Measurements from ENCODE around the gene ACVR1. TPM values are rescaled to one million over a fixed set of nuclear protein-coding genes. Genes with fewer than 3 reads are reported as not detected.

Gene ACVR1
- total and polyA plus RNA-seq, 2 of the 13 experiments (the other 11 are each of a cell fraction or from before 2014, with no cell fraction given) = 2.3 to 5.4 TPM

DNA sequence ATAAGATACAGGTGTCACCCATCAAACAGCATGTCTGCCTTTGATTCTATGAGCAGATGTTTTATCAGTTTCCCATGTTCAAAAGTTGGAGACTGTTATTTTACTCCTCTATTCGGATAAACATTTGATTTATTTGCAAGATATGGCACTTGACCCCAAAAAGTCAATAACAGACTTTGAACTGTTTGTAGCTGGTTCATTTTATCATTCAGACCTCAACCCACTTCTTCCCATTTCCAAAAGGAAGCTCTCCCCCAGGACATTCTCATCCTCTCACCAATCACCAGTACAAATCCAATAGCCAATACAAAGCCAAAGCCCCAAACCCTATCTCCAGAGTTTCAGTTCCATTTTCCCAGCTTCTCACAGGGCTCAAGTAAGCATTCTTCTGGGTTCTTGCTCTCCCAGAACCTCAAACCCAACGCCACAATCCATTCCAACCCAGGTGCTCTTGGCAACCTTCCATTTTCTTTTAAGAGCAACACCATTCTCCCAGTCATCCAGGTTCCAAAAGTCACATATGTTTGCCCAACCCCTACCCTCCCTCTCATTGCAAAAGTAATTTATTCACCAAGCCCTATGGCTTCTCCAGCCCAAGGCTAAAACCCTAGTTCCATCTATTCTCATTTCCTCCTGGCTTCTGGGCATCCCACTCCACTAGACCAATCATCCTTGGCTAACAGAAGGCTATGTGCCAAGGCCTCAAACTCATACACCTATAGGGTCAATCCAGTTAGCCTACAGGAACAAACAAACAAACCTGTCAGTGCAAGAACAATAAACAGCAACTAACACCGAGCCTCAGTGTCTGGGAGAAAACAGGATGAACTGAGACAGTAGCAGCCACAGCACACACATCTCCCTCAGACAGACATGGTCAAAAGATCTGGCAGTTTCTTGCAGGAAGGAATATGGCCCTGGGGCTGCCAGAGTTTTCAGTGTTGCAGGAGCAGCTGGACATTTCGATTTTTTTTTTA is 9.2 kb downstream of the ACVR1 start (continued):
- TF ChIP-seq, protein P1, sequence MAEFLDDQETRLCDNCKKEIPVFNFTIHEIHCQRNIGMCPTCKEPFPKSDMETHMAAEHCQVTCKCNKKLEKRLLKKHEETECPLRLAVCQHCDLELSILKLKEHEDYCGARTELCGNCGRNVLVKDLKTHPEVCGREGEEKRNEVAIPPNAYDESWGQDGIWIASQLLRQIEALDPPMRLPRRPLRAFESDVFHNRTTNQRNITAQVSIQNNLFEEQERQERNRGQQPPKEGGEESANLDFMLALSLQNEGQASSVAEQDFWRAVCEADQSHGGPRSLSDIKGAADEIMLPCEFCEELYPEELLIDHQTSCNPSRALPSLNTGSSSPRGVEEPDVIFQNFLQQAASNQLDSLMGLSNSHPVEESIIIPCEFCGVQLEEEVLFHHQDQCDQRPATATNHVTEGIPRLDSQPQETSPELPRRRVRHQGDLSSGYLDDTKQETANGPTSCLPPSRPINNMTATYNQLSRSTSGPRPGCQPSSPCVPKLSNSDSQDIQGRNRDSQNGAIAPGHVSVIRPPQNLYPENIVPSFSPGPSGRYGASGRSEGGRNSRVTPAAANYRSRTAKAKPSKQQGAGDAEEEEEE (CRISPR knock-in tag; IDR thresholded peaks at IDR 0.05; ENCODE audit: borderline replicate concordance) = no peak
- TF ChIP-seq TBP (CRISPR knock-in tag; IDR thresholded peaks at IDR 0.05) (no peak), ZC3H4 (CRISPR knock-in tag; IDR thresholded peaks at IDR 0.05; ENCODE audit: borderline replicate concordance) (no peak), EEA1 (CRISPR knock-in tag; IDR thresholded peaks at IDR 0.05; ENCODE audit: borderline replicate concordance) (no peak), HNF4G (IDR thresholded peaks at IDR 0.05; ENCODE audit: borderline replicate concordance, low read depth, low read length) (peak; percentile 2; the same call in 1 of the 2 replicates), HNF4G (CRISPR knock-in tag; IDR thresholded peaks at IDR 0.05; ENCODE audit: borderline replicate concordance, low read depth) (no peak), SP1 (IDR thresholded peaks at IDR 0.05) (no peak), SP1 (CRISPR knock-in tag; IDR thresholded peaks at IDR 0.05) (no peak), ZNF670 (CRISPR knock-in tag; IDR thresholded peaks at IDR 0.05; ENCODE audit: borderline replicate concordance) (no peak), ZNF121 (CRISPR knock-in tag; IDR thresholded peaks at IDR 0.05) (no peak), ZSCAN25 (CRISPR knock-in tag; IDR thresholded peaks at IDR 0.05) (no peak), ZNF772 (CRISPR knock-in tag; IDR thresholded peaks at IDR 0.05) (no peak), EHMT2 (IDR thresholded peaks at IDR 0.05; ENCODE audit: borderline replicate concordance, low read depth, low read length) (peak; percentile 52; the same call in 1 of the 2 replicates), ZNF138 (CRISPR knock-in tag; IDR thresholded peaks at IDR 0.05; ENCODE audit: low read depth) (no peak), NCOR1 (IDR thresholded peaks at IDR 0.05; ENCODE audit: borderline replicate concordance, low read length) (no peak), HHEX (CRISPR knock-in tag; IDR thresholded peaks at IDR 0.05) (no peak), ZKSCAN1 (IDR thresholded peaks at IDR 0.05; ENCODE audit: low read length) (no peak), SP2 (CRISPR knock-in tag; IDR thresholded peaks at IDR 0.05) (0 out of 2 replicates have a peak, but pooled peaks have one; percentile 29), GLI4 (CRISPR knock-in tag; IDR thresholded peaks at IDR 0.05; ENCODE audit: borderline replicate concordance) (no peak), DNMT3B (CRISPR knock-in tag; conservative IDR thresholded peaks at IDR 0.05) (no peak)
- TF ChIP-seq, protein P2, sequence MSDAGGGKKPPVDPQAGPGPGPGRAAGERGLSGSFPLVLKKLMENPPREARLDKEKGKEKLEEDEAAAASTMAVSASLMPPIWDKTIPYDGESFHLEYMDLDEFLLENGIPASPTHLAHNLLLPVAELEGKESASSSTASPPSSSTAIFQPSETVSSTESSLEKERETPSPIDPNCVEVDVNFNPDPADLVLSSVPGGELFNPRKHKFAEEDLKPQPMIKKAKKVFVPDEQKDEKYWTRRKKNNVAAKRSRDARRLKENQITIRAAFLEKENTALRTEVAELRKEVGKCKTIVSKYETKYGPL (CRISPR knock-in tag; IDR thresholded peaks at IDR 0.05) = no peak
- TF ChIP-seq, protein P3, sequence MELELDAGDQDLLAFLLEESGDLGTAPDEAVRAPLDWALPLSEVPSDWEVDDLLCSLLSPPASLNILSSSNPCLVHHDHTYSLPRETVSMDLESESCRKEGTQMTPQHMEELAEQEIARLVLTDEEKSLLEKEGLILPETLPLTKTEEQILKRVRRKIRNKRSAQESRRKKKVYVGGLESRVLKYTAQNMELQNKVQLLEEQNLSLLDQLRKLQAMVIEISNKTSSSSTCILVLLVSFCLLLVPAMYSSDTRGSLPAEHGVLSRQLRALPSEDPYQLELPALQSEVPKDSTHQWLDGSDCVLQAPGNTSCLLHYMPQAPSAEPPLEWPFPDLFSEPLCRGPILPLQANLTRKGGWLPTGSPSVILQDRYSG (CRISPR knock-in tag; IDR thresholded peaks at IDR 0.05) = no peak
- TF ChIP-seq, protein P4, sequence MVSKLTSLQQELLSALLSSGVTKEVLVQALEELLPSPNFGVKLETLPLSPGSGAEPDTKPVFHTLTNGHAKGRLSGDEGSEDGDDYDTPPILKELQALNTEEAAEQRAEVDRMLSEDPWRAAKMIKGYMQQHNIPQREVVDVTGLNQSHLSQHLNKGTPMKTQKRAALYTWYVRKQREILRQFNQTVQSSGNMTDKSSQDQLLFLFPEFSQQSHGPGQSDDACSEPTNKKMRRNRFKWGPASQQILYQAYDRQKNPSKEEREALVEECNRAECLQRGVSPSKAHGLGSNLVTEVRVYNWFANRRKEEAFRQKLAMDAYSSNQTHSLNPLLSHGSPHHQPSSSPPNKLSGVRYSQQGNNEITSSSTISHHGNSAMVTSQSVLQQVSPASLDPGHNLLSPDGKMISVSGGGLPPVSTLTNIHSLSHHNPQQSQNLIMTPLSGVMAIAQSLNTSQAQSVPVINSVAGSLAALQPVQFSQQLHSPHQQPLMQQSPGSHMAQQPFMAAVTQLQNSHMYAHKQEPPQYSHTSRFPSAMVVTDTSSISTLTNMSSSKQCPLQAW (CRISPR knock-in tag; IDR thresholded peaks at IDR 0.05) = peak; percentile 48; the same call in 1 of the 2 replicates
